Smooth muscle cell (in vitro differentiated cells): ENCODE measurements around the gene TWIST2. TPM values are rescaled to one million over a fixed set of nuclear protein-coding genes. Genes with fewer than 3 reads are reported as not detected.

Experiments
- DNase-seq: peaks from one replicate; lab custom pipeline; 2025; ENCODE audit not compliant: unreplicated experiment; lab: John Stamatoyannopoulos, UW
- H2AFZ ChIP-seq: fragments of 200-600 bp; sonication (generic); 2 replicates; pipeline ENCODE4 v1.6.0; 2016; ENCODE audit warnings: antibody characterized with exemption, low read depth, mild to moderate bottlenecking
- H3F3A ChIP-seq: fragments of 200-600 bp; sonication (generic); 2 replicates; pipeline ENCODE4 v1.6.0; 2017; ENCODE audit warnings: antibody characterized with exemption, low read depth
- H3K27ac ChIP-seq: fragments of 200-600 bp; sonication (generic); 2 replicates; pipeline ENCODE4 v1.5.1; 2016; ENCODE audit warnings: low read depth, mild to moderate bottlenecking
- H3K27me3 ChIP-seq: fragments of 200-600 bp; sonication (generic); 2 replicates; pipeline ENCODE4 v1.6.1; 2016; ENCODE audit warnings: low read depth, mild to moderate bottlenecking
- H3K36me3 ChIP-seq: fragments of 200-600 bp; sonication (generic); 2 replicates; pipeline ENCODE4 v1.5.1; 2016; ENCODE audit warnings: low read depth
- H3K4me1 ChIP-seq: fragments of 200-600 bp; sonication (generic); 2 replicates; pipeline ENCODE4 v1.5.1; 2016; ENCODE audit warnings: low read depth
- H3K4me2 ChIP-seq: fragments of 200-600 bp; sonication (generic); 2 replicates; pipeline ENCODE4 v1.6.0; 2016; ENCODE audit warnings: mild to moderate bottlenecking
- H3K4me3 ChIP-seq: fragments of 200-600 bp; sonication (generic); 2 replicates; pipeline ENCODE4 v1.5.1; 2016; ENCODE audit warnings: mild to moderate bottlenecking
- H3K79me2 ChIP-seq: fragments of 200-600 bp; sonication (generic); 2 replicates; pipeline ENCODE4 v1.6.0; 2016; ENCODE audit warnings: low read depth, mild to moderate bottlenecking
- H3K9ac ChIP-seq: fragments of 200-600 bp; sonication (generic); 2 replicates; pipeline ENCODE4 v1.6.0; 2016; ENCODE audit warnings: low read depth
- H3K9me3 ChIP-seq: fragments of 200-600 bp; sonication (generic); replicated peaks from 2 replicates; pipeline ENCODE4 v1.5.1; 2016; ENCODE audit warnings: low read depth
- H4K20me1 ChIP-seq: fragments of 200-600 bp; sonication (generic); 2 replicates; pipeline ENCODE4 v1.6.0; 2016; ENCODE audit warnings: low read depth
- WGBS: methylation state at CpG from one replicate; pipeline ENCODE4 v1.1.7; 2016; ENCODE audit warnings: low lambda C conversion rate; 5-methylcytosine and 5-hydroxymethylcytosine counted together
- polyA plus RNA-seq: library from polyadenylated mRNA; unstranded; fragments of >200 nt; fragmentation: Nextera tagmentation; extraction: Ambion mirVana; gene quantifications from 2 replicates; pipeline ENCODE4 v1.2.1, GENCODE V29; 2016
- total RNA-seq: library from RNA; depleted of rRNA; stranded (reverse); fragments of >200 nt; gene quantifications from 2 replicates; pipeline ENCODE4 v1.2.3, GENCODE V29; 2014
- TF ChIP-seq, protein P1 (sequence below): fragments of 200-600 bp; sonication (generic); IDR thresholded peaks from 2 replicates; pipeline ENCODE4 v1.5.1; 2017; ENCODE audit warnings: borderline replicate concordance, mild to moderate bottlenecking, antibody characterized with exemption; ENCODE audit not compliant: insufficient read depth, poor library complexity, severe bottlenecking

Gene TWIST2
- total and polyA plus RNA-seq, 2 experiments from 2014 or later = 1.0 to 2.4 TPM

DNA sequence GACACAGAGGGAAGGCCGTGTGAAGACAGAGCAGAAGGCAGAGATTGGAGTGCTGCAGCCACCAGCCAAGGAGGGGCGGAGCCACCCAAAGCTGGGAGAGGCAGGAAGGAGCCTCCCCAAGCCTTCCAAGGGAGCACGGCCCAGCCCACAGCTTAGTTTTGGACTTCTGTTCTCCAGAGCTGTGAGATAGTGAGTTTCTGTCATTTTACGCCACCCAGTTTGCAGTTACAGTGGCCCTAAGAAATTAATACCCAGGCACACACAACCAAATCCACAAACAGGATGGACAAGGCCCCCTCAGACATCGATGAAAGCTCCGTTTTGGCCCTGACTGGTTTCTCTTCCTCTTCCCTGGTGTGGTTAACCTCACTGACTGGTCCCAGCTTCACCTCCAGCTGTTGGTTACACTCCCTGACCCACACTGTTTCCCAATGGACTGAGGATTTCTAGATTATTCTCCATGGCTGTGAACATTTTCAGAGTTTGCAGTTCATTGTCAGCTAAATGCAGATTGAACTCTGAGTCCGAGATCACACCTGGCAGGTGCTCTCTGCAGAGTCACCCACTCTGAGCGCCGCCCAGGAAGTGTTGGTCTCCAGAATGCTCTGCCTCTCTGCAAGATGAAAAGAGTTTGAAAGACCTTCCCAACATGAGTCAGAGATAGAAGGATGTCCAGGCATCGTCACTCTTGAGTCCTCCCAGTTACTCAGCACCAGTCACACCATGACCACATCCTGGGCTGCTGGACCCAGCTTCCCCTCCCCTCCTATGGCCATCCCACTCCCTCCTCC is 100.2 kb downstream of the TWIST2 start:
- no peaks in the 10 kb centered on the region for H4K20me1 ChIP-seq
- no peaks in the 10 kb centered on the region for H3F3A ChIP-seq
- no peaks in the 10 kb centered on the region for H3K27me3 ChIP-seq
- no peaks in the 10 kb centered on the region for H3K36me3 ChIP-seq
- 35% methylated on average over 10 of the region's 10 CpGs for WGBS
- TF ChIP-seq, protein P1, sequence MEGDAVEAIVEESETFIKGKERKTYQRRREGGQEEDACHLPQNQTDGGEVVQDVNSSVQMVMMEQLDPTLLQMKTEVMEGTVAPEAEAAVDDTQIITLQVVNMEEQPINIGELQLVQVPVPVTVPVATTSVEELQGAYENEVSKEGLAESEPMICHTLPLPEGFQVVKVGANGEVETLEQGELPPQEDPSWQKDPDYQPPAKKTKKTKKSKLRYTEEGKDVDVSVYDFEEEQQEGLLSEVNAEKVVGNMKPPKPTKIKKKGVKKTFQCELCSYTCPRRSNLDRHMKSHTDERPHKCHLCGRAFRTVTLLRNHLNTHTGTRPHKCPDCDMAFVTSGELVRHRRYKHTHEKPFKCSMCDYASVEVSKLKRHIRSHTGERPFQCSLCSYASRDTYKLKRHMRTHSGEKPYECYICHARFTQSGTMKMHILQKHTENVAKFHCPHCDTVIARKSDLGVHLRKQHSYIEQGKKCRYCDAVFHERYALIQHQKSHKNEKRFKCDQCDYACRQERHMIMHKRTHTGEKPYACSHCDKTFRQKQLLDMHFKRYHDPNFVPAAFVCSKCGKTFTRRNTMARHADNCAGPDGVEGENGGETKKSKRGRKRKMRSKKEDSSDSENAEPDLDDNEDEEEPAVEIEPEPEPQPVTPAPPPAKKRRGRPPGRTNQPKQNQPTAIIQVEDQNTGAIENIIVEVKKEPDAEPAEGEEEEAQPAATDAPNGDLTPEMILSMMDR = no peak
- no peak overlapping the region for H2AFZ ChIP-seq
- no peak for DNase-seq
- peak overlapping the region; percentile 25 for H3K9ac ChIP-seq
- no peaks in the 10 kb centered on the region for H3K4me1 ChIP-seq
- H3K4me2 ChIP-seq = peak overlapping the region; percentile 16
- no peaks in the 10 kb centered on the region for H3K9me3 ChIP-seq
- H3K4me3 ChIP-seq = no peak overlapping the region
- no peaks in the 10 kb centered on the region for H3K79me2 ChIP-seq
- peak overlapping the region; percentile 86 for H3K27ac ChIP-seq

DNA sequence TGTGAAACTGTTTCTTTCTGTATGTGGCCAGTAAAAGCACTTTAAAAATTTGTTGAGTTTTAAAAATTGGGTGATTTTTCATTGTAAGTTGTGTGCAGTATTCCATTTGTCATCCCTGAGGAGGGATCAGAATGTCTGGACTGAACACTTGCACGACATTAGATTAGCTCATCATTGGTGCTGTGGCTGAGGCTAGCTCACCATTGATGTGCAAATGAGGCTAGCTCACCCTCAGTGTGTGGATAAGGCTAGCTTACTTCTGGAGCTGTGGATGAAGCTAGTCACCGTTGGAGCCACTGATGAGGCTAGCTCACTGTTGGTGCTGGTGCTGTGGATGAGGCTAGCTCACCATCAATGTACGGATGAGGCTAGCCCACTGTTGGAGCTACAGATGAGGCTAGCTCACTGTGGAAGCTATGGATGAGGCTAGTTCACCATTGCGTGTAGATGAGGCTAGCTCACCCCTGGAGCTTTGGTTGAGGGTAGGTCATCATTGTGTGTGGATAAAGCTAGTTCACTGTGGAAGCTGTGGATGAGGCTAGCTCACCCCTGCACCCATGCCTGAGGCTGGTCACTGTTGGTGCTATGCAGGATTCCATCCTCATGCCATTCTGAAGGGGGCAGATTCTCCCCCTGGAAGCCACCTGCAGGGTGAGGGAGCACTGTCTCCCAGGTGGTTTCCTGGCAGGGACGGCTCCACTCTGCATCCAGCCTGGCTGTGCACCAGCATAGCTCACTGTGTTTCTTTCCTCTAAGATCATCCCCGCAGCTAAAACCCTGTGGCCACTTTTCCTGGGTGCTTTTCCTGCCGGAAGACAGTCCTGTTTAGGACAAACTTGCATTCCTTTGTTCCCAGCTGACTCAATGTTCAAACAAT is 101.1 kb downstream of the TWIST2 start:
- H3K4me1 ChIP-seq = no peaks in the 10 kb centered on the region
- H3K9me3 ChIP-seq = no peaks in the 10 kb centered on the region
- H3K4me2 ChIP-seq = no peak overlapping the region
- no peaks in the 10 kb centered on the region for H4K20me1 ChIP-seq
- H3K4me3 ChIP-seq = no peak overlapping the region
- H3K79me2 ChIP-seq = no peaks in the 10 kb centered on the region
- TF ChIP-seq, protein P1 = no peak
- no peaks in the 10 kb centered on the region for H3F3A ChIP-seq
- no peaks in the 10 kb centered on the region for H3K27me3 ChIP-seq
- no peaks in the 10 kb centered on the region for H3K36me3 ChIP-seq
- no peak for DNase-seq
- H3K9ac ChIP-seq = peak overlapping the region; percentile 25
- WGBS = 80% methylated on average over 7 of the region's 7 CpGs
- H3K27ac ChIP-seq = peak overlapping the region; percentile 86
- no peak overlapping the region for H2AFZ ChIP-seq

DNA sequence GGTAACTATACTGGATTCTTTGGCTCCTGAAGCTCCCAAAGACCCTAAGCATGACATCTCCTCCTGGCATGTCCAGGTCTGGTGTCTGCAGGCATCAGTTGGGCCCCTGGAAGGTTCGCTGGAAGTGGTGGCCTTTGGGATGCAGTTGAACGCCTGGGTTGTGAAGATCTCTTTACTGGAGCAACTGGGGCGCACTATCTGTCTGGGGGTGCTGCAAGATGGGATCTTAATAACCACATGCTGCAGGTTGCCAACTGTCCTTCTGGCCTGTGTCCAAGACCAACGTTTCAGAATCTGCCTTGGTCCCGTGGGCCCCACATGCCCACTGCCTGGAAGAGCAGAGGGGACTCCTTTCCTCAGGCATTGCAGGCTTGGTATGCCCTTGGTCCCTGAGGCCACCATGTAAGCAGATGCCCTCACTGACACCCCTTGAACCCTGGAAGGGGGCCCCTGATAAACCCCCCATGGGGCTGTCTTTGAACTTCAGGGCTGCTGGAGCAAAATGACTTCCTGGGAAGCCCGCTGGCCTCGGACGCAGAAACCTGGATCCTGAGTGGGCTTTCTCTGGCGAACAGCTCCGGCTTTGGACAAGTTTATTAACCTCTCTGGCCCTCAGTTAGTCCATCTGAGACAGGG is 101.9 kb downstream of the TWIST2 start:
- Histone ChIP-seq H3K36me3 (no peaks in the 10 kb centered on the region), H3K79me2 (no peaks in the 10 kb centered on the region), H3K4me3 (no peak overlapping the region), H4K20me1 (no peaks in the 10 kb centered on the region), H3K4me2 (no peak overlapping the region), H3K9me3 (no peaks in the 10 kb centered on the region), H3K9ac (no peak overlapping the region), H3K27me3 (no peaks in the 10 kb centered on the region), H2AFZ (no peak overlapping the region), H3K4me1 (no peaks in the 10 kb centered on the region), H3F3A (no peaks in the 10 kb centered on the region), H3K27ac (no peak overlapping the region)
- DNase-seq = no peak
- WGBS = 94% methylated on average over 10 of the region's 10 CpGs
- TF ChIP-seq, protein P1 = no peak
